ENCODE measurements around the gene ANKRD33.

The ANKRD33 gene

DNA sequence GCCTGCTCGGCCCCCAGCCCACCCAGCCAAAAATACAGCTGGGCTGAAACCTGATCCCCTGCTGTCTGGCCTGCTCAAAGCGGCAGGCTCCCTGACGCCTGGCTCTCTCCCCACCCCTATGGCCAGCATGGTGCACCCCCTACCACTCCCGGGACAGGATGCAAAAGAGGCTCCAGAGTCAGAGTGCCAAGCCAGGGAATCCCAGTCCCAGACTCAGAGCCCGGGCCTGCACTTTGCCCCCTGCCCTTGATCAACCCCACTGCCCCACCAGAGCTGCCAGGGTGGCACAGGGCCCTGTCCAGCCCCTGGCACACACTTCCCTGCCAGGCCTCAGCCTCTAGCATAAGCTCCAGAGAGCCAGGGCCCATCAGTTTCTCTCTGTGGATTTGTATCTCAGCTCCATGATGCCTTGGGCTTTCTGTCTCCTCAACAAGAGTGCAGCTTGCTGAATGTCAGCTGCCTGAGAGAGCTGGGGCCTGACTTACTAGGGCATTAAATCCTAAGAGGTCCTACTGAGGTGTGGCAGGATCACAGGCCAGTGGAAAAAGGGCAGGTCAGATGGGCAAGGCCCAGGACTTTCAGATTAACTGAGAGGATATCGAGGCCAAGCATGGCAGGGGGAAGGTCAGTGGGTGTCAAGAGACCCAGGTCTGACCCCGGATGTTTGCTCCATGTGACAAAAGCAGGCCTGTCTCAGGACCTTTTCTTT, 33.3 kb downstream of the ANKRD33 start:
- no peaks in the 10 kb centered on the region for H3K9me3 ChIP-seq (ENCODE audit: control insufficient read depth, low read length)
- H3K27me3 ChIP-seq (ENCODE audit: control insufficient read depth, insufficient read depth, low read length): no peaks in the 10 kb centered on the region
- H3K9ac ChIP-seq (ENCODE audit: low read length): no peak overlapping the region
- H3K36me3 ChIP-seq (ENCODE audit: control insufficient read depth, insufficient read depth, low read length): no peaks in the 10 kb centered on the region
- no peak overlapping the region for H3K4me3 ChIP-seq (ENCODE audit: low read length)
- H3K4me1 ChIP-seq (ENCODE audit: control insufficient read depth, insufficient read depth, low read length): peaks cover 58% of the 10 kb centered on the region

DNA sequence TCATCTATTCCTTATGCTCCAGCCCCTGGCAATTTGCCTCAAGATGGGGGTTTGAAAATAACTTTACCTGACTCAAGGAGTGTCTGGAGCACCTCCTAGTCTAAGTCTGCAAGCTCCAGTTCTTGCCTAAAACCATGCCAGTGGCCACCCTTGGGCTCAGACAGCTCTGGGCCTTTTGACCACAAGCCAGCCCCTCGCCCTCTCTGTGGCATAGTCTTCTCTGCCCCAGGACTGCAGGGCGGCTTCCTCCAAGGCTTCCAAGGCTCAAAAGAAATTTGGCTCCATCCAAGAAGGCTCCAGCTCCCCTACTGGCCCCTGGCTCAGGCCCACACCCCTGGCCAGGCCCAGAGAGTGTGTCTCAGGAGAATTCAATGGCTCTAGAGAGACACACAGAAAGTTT, 34.2 kb downstream of the ANKRD33 start:
- peaks cover 61% of the 10 kb centered on the region for H3K4me1 ChIP-seq (ENCODE audit: control insufficient read depth, insufficient read depth, low read length)
- H3K36me3 ChIP-seq (ENCODE audit: control insufficient read depth, insufficient read depth, low read length): no peaks in the 10 kb centered on the region
- no peaks in the 10 kb centered on the region for H3K27me3 ChIP-seq (ENCODE audit: control insufficient read depth, insufficient read depth, low read length)
- peak overlapping the region; percentile 36 for H3K9ac ChIP-seq (ENCODE audit: low read length)
- no peaks in the 10 kb centered on the region for H3K9me3 ChIP-seq (ENCODE audit: control insufficient read depth, low read length)
- no peak overlapping the region for H3K4me3 ChIP-seq (ENCODE audit: low read length)

DNA sequence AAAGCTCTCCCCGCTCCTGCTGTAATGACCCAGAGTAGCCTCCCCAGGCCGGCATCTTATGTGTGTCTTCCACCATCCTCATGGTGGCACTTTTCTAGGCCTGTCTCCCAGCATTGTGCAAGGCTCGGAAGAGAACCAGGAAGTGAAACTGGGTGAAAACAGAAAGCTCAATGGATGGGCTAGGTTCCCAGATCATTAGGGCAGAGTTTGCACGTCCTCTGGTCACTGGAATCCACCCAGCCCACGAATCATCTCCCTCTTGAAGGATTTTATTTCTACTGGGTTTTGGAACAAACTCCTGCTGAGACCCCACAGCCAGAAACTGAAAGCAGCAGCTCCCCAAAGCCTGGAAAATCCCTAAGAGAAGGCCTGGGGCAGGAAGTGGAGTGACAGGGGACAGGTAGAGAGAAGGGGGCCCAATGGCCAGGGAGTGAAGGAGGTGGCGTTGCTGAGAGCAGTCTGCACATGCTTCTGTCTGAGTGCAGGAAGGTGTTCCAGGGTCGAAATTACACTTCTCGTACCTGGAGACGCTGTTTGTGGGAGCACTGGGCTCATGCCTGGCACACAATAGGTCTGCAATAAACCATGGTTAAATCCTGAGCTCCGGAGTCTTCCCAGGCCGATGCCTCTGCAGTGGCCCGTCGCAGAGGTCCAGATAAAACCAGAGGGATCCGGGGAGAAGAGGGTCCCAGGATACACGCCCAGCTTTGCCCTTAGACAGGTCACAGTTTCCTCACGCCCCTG, 35.0 kb downstream of the ANKRD33 start:
- no peaks in the 10 kb centered on the region for H3K36me3 ChIP-seq (ENCODE audit: control insufficient read depth, insufficient read depth, low read length)
- H3K4me1 ChIP-seq (ENCODE audit: control insufficient read depth, insufficient read depth, low read length): peaks cover 53% of the 10 kb centered on the region
- peak overlapping the region; percentile 36 for H3K9ac ChIP-seq (ENCODE audit: low read length)
- no peaks in the 10 kb centered on the region for H3K27me3 ChIP-seq (ENCODE audit: control insufficient read depth, insufficient read depth, low read length)
- H3K4me3 ChIP-seq (ENCODE audit: low read length): no peak overlapping the region
- H3K9me3 ChIP-seq (ENCODE audit: control insufficient read depth, low read length): no peaks in the 10 kb centered on the region

DNA sequence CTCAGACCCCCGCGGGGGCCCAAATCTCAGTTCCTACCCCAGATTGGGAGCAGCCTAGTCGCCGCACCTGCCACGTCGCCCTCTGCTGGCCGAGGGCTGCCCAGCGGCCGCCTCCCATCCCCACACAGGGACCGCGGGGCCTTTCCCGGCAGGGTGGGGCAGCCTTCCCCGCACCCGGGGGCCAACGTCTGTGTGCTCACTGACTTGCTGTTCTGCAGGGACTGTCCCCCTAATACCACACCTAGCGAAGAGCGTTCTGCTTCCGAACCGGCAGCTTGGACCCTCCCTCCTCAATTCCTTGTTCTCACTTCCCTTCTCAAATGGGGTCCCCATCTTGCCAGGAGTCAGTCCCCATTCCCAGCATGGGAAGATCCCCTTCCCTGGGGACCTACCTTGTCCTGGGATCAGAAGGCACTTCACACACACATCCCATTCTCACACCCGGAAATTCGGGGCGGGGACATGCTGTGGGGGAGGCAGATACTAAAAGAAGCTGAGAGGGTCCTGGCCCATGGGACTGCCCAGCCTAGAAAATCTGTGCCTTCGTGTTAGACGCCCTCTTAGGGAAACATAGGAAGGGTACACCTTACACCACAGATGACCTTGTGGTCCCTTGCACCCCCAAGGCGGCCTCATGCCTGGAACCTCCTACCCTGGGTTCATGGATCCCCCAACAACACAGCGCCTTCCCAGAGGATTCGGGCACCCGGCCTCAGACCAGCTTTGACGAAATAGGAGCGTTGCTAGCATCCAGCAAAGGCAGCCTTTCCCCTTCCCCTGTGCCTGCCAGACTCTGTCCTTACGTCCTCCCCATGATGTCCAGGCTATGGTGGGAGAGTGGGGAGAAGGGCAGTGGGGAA, 35.8 kb downstream of the ANKRD33 start:
- no peaks in the 10 kb centered on the region for H3K27me3 ChIP-seq (ENCODE audit: control insufficient read depth, insufficient read depth, low read length)
- H3K9ac ChIP-seq (ENCODE audit: low read length): peak overlapping the region; percentile 16
- H3K36me3 ChIP-seq (ENCODE audit: control insufficient read depth, insufficient read depth, low read length): no peaks in the 10 kb centered on the region
- no peaks in the 10 kb centered on the region for H3K9me3 ChIP-seq (ENCODE audit: control insufficient read depth, low read length)
- no peak overlapping the region for H3K4me3 ChIP-seq (ENCODE audit: low read length)
- H3K4me1 ChIP-seq (ENCODE audit: control insufficient read depth, insufficient read depth, low read length): peaks cover 47% of the 10 kb centered on the region

DNA sequence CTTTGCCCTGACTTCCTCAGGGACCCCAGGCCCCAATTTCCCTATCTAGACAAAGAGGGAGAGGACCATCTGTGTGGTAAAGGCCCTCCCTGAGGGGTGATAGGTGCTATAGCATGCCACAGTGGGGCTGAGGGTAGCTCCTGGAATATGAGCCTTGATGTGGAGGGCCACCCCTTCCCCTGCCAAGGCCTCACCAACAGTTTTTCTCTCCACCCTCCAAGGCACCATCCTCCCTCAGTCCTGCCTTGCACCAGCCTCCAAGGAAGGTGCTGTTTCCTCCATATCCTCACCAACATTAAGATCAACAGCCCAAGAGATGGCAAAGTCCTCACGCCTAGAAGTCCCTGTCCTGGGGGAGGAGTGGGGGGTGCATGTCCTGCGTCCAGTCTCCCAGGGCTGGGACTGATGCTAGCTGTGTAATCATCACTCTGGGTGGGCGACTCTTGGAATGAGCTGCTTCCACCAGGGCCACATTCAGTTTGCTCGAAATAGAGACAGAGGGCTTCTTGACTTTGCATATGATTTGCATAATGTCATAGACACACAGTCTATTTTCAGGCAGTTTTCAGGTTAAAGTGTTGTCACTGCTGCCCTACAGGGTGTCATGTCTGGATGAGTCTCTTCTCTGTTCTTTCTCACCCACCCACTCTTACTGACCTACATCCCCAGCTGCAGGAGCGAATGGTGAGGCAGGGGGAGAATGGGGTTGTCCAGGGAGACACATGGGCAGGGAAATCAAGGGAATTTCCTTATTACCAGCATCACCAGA, 36.8 kb downstream of the ANKRD33 start:
- Histone ChIP-seq H3K4me1 (ENCODE audit: control insufficient read depth, insufficient read depth, low read length) (peaks cover 38% of the 10 kb centered on the region), H3K4me3 (ENCODE audit: low read length) (no peak overlapping the region), H3K36me3 (ENCODE audit: control insufficient read depth, insufficient read depth, low read length) (no peaks in the 10 kb centered on the region), H3K27me3 (ENCODE audit: control insufficient read depth, insufficient read depth, low read length) (no peaks in the 10 kb centered on the region), H3K9me3 (ENCODE audit: control insufficient read depth, low read length) (no peaks in the 10 kb centered on the region), H3K9ac (ENCODE audit: low read length) (no peak overlapping the region)

DNA sequence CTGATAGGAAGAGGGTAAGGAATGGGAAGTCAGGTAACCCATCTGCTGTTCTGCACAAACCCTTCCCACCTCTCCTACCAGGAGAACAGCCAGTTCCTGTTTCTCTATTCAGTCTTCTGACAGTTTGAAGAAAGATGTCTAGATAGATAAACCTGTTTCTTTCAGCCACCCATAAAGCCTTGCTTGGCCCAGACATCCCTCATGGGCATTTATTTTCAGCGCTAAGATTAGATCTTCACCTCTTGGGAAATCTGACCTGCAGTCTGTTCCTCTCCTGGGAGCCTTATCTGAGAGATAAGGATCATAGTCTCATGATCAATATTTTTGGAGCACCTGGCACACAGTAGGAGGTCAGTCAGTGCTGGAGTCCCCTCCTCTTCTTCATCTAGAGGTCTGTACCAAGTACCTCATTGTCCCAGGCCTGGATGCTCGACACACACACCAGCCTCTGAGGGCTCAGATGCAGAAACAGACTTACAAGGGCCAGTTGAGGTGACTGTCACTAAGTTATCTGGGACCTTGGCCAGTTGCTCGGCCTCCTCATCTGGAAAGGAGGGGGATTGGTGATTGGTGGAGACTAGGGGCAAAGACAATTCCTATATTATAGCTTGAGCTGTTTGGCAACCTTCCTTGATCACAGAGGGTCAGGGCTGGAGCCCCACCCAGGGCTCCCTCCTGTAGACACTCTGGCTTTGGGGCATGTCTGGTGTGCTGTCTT, 37.6 kb downstream of the ANKRD33 start:
- Histone ChIP-seq H3K9ac (ENCODE audit: low read length) (no peak overlapping the region), H3K4me3 (ENCODE audit: low read length) (no peak overlapping the region), H3K36me3 (ENCODE audit: control insufficient read depth, insufficient read depth, low read length) (no peaks in the 10 kb centered on the region), H3K27me3 (ENCODE audit: control insufficient read depth, insufficient read depth, low read length) (no peaks in the 10 kb centered on the region), H3K4me1 (ENCODE audit: control insufficient read depth, insufficient read depth, low read length) (peaks cover 38% of the 10 kb centered on the region), H3K9me3 (ENCODE audit: control insufficient read depth, low read length) (no peaks in the 10 kb centered on the region)

DNA sequence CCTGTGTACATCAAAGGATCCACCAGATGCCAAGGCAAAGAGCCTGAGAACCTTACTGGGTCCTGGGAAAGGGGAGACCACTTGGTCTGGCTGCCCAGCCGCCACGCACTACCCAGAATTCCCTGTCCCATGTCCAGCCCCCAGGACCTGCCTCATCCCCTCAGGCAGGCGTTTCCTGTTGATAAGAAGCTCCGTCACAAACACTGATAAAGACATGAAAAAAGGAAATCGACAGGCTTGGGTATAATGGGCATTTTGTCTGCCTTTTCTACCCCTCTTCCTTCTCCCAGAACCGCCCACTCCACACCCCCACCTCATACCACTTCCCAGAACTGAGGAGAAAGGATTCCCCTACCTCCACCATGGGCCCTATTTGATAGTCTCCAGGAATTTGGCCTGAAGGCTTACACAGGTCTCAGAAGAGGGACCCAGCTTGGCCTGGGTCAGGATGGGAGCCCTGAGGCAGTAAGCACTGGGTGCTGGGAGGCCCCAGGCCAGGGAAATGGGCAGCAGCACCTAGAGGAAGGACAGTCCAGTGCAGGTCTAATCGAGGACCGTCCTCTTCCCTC, 38.2 kb downstream of the ANKRD33 start:
- H3K9ac ChIP-seq (ENCODE audit: low read length): no peak overlapping the region
- H3K9me3 ChIP-seq (ENCODE audit: control insufficient read depth, low read length): no peaks in the 10 kb centered on the region
- H3K4me1 ChIP-seq (ENCODE audit: control insufficient read depth, insufficient read depth, low read length): peaks cover 37% of the 10 kb centered on the region
- no peak overlapping the region for H3K4me3 ChIP-seq (ENCODE audit: low read length)
- H3K27me3 ChIP-seq (ENCODE audit: control insufficient read depth, insufficient read depth, low read length): no peaks in the 10 kb centered on the region
- no peaks in the 10 kb centered on the region for H3K36me3 ChIP-seq (ENCODE audit: control insufficient read depth, insufficient read depth, low read length)

DNA sequence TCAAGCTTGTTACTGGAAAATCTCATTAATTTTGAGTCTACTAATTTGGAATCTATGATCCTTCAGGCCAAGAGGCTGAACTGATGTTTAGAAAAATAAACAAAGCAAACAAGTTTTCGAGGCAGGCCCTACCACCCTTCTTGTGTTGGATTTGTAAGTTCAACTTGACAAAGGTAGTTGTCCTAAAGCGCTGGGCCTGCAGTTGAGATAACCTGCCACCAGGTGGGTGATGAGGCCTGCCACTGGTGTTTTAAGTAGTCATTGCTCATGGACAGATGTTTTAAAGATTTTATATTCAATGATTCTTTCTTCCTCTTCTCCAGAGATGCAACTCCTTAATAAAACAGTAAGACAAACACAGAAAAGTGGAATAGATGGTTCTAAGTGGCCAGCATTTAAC, 38.8 kb downstream of the ANKRD33 start:
- H3K27me3 ChIP-seq (ENCODE audit: control insufficient read depth, insufficient read depth, low read length): no peaks in the 10 kb centered on the region
- H3K9me3 ChIP-seq (ENCODE audit: control insufficient read depth, low read length): no peaks in the 10 kb centered on the region
- no peaks in the 10 kb centered on the region for H3K36me3 ChIP-seq (ENCODE audit: control insufficient read depth, insufficient read depth, low read length)
- H3K9ac ChIP-seq (ENCODE audit: low read length): no peak overlapping the region
- H3K4me1 ChIP-seq (ENCODE audit: control insufficient read depth, insufficient read depth, low read length): peaks cover 33% of the 10 kb centered on the region
- no peak overlapping the region for H3K4me3 ChIP-seq (ENCODE audit: low read length)

DNA sequence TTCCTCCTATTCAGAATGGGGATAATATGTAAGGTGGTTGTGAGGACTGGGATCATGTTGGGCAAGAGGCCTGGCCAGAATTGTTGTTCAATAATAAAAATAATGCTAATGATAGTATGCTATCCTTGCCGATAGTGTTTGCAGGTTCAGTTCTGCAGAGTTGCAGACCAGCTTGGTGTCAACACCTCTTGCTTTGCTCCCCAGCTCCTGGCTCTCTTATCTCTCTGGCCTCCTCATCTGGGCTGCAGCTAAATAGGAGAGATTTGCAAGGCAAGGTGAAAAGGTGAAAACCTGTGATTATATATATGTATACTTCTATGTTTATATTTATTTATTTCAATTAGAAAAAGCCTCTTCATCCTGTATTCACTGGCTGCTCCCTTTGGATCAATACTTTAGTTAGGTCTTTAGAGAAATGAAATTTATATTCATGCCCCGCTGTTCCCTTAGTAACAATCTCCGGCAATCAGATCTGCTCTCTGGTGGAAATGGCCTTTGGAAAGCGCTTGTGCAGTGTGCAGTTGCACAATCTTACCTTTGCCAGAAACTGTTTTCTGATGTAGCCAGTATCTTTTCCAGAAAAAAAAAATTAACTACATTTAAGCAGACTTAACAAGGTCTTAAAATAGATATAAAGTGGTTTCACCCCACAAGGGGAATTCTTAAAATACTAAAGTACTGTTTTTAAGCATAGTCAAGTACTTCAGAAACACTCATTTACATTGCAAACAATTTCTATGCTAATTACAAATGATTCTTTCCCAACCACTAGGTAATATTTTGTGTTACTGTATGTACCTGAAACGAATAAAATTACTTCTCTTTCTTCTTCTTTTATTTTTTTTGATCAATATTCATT, 44.5 kb downstream of the ANKRD33 start:
- Histone ChIP-seq H3K4me3 (ENCODE audit: low read length) (no peak overlapping the region), H3K9ac (ENCODE audit: low read length) (no peak overlapping the region), H3K9me3 (ENCODE audit: control insufficient read depth, low read length) (no peaks in the 10 kb centered on the region), H3K27me3 (ENCODE audit: control insufficient read depth, insufficient read depth, low read length) (no peaks in the 10 kb centered on the region), H3K4me1 (ENCODE audit: control insufficient read depth, insufficient read depth, low read length) (no peaks in the 10 kb centered on the region), H3K36me3 (ENCODE audit: control insufficient read depth, insufficient read depth, low read length) (no peaks in the 10 kb centered on the region)

DNA sequence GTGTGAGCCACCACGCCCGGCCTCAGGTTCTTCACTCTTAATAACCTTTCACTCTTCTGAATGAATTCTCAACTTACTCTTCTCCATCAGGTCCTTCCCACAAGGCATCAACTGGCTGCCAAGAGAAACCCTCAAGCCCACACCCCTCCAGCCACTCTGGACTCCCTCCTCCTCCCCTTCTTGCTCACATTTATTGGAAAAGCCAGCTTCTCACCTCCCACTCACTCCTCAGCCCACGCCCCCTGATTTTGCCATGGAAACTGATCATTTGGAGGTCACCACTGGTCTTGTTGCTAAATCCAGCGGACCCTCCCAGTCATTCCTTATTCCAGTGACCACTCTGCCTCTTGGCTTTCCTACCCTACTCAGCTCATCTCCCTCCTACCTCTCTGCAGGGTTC, 46.2 kb downstream of the ANKRD33 start:
- no peaks in the 10 kb centered on the region for H3K27me3 ChIP-seq (ENCODE audit: control insufficient read depth, insufficient read depth, low read length)
- no peak overlapping the region for H3K9ac ChIP-seq (ENCODE audit: low read length)
- no peaks in the 10 kb centered on the region for H3K9me3 ChIP-seq (ENCODE audit: control insufficient read depth, low read length)
- H3K4me3 ChIP-seq (ENCODE audit: low read length): no peak overlapping the region
- H3K36me3 ChIP-seq (ENCODE audit: control insufficient read depth, insufficient read depth, low read length): no peaks in the 10 kb centered on the region
- no peaks in the 10 kb centered on the region for H3K4me1 ChIP-seq (ENCODE audit: control insufficient read depth, insufficient read depth, low read length)
